Measurements from ENCODE around the gene TCP1. TPM values are rescaled to one million over a fixed set of nuclear protein-coding genes. Genes with fewer than 3 reads are reported as not detected.
A peak's percentile ranks its signal among the peaks of the same experiment; 100 is the strongest.

TCP1 gene
- total and polyA plus RNA-seq, 2 of the 13 experiments (the other 11 are each of a cell fraction or from before 2014, with no cell fraction given) = 116 to 553 TPM

- TF ChIP-seq CHD4 (IDR thresholded peaks at IDR 0.05; ENCODE audit: borderline replicate concordance, low read length) (no peak), ZSCAN31 (CRISPR knock-in tag; IDR thresholded peaks at IDR 0.05; ENCODE audit: low read depth) (0 out of 2 replicates have a peak, but pooled peaks have one; percentile 17), SRSF9 (IDR thresholded peaks at IDR 0.05; ENCODE audit: borderline replicate concordance, insufficient read depth, low read depth, low read length, poor library complexity, severe bottlenecking) (no peak), HDAC6 (IDR thresholded peaks at IDR 0.05; ENCODE audit: low read depth, low read length) (no peak), KDM5A (IDR thresholded peaks at IDR 0.05; ENCODE audit: borderline replicate concordance, low read length) (no peak; the same call in 1 of the 2 replicates), ZBTB37 (CRISPR knock-in tag; IDR thresholded peaks at IDR 0.05) (peak; percentile 36; the same call in 1 of the 2 replicates), ZNF746 (CRISPR knock-in tag; IDR thresholded peaks at IDR 0.05) (peak; percentile 81; the same call in 1 of the 2 replicates), SAP130 (CRISPR knock-in tag; IDR thresholded peaks at IDR 0.05; ENCODE audit: low read depth) (peak; percentile 40; the same call in 1 of the 2 replicates), ETV5 (CRISPR knock-in tag; IDR thresholded peaks at IDR 0.05; ENCODE audit: borderline replicate concordance) (no peak), RNF2 (conservative IDR thresholded peaks at IDR 0.05; ENCODE audit: low read depth) (peak; percentile 78; the same call in 1 of the 2 replicates), ZNF562 (CRISPR knock-in tag; IDR thresholded peaks at IDR 0.05; ENCODE audit: borderline replicate concordance) (no peak), CREB1 (IDR thresholded peaks at IDR 0.05) (no peak), CREB1 (CRISPR knock-in tag; IDR thresholded peaks at IDR 0.05) (no peak), ZNF841 (CRISPR knock-in tag; IDR thresholded peaks at IDR 0.05; ENCODE audit: borderline replicate concordance) (no peak), ZNF790 (CRISPR knock-in tag; IDR thresholded peaks at IDR 0.05; ENCODE audit: borderline replicate concordance) (no peak), NFATC3 (CRISPR knock-in tag; IDR thresholded peaks at IDR 0.05) (peak; percentile 9; the same call in 1 of the 2 replicates), ZNF703 (CRISPR knock-in tag; IDR thresholded peaks at IDR 0.05; ENCODE audit: borderline replicate concordance) (peak; percentile 76; the same call in 1 of the 2 replicates), FOXK2 (IDR thresholded peaks at IDR 0.05) (0 out of 2 replicates have a peak, but pooled peaks have one; percentile 23), JUND (CRISPR knock-in tag; IDR thresholded peaks at IDR 0.05) (peak; percentile 82; the same call in 1 of the 2 replicates), ZNF224 (CRISPR knock-in tag; IDR thresholded peaks at IDR 0.05) (peak; percentile 67; the same call in 1 of the 2 replicates), NFE2L1 (CRISPR knock-in tag; IDR thresholded peaks at IDR 0.05; ENCODE audit: borderline replicate concordance) (0 out of 2 replicates have a peak, but pooled peaks have one; percentile 2), TFDP2 (CRISPR knock-in tag; IDR thresholded peaks at IDR 0.05) (no peak), CBX5 (CRISPR knock-in tag; IDR thresholded peaks at IDR 0.05; ENCODE audit: borderline replicate concordance) (0 out of 2 replicates have a peak, but pooled peaks have one; percentile 60), REST (IDR thresholded peaks at IDR 0.05; ENCODE audit: borderline replicate concordance in 1 of 2, low read depth in 1 of 2, low read length in 2 of 2) (no peak), ZNF598 (CRISPR knock-in tag; IDR thresholded peaks at IDR 0.05; ENCODE audit: borderline replicate concordance) (peak; percentile 98)
Measured at GRCh38 chr6:159762681-159763293, 26.6 kb downstream of the TCP1 start (continued).

Measured in HepG2 (cell line).